K562 (cell line): ENCODE measurements around the gene PRTFDC1. TPM values are rescaled to one million over a fixed set of nuclear protein-coding genes. Genes with fewer than 3 reads are reported as not detected.

Source experiments
- ATAC-seq: fragments of 200-7000 bp; cut with Tn5 transposase; 3 replicates; pipeline ENCODE4 v1.9.1; 2020; ENCODE audit warnings: moderate library complexity
- BruUV-seq: library from RNA; stranded (reverse); fragments of 400-500 nt; replicated peaks from 2 replicates; lab custom pipeline; 2021; lab: Mats Ljungman, UMichigan
- CTCF ChIA-PET: fragments of 300-600 bp; formaldehyde crosslinking; extraction: SDS; loops from one replicate; lab custom pipeline; 2021; ENCODE audit warnings: low intra/inter-chr PET ratio; lab: Yijun Ruan, JAX
- POLR2A ChIA-PET: fragments of 300-600, 350-650 bp; sonication (Branson Sonifier 250); formaldehyde crosslinking; extraction: SDS; loops from one replicate; lab custom pipeline; 2021; ENCODE audit warnings: antibody characterized with exemption, inconsistent platforms; lab: Yijun Ruan, JAX
- DNase-seq, 4 experiments: peaks; one replicate each; pipeline versions ENCODE4 v3.0.0 to v3.0.0-alpha.2; 2011 to 2018; ENCODE audit warnings: low spot score in 3 of 4, mixed read lengths in 3 of 4; ENCODE audit errors: extremely low read depth in 1 of 4
- FAIRE-seq: peaks from 2 replicates; lab custom pipeline; 2011; peaks lifted over from hg19 to GRCh38; lab: Jason Lieb, UNC
- H2AFZ ChIP-seq: 2 replicates; pipeline ENCODE4 v1.6.0; 2011; ENCODE audit warnings: low read depth, low read length, control low read depth, inconsistent platforms
- H3K27ac ChIP-seq: fragments of 200-600 bp; 3 replicates; pipeline ENCODE4 v1.8.0; 2011; ENCODE audit warnings: low read depth, mild to moderate bottlenecking, control low read depth, inconsistent platforms, low read length, moderate library complexity, mixed read lengths; ENCODE audit errors: extremely low read depth
- H3K27me3 ChIP-seq, 2 experiments: fragments of 300-600 bp in 1 of 2; 2 replicates in 1 of 2; 3 replicates in 1 of 2; pipeline versions ENCODE4 v1.6.0 to v1.8.0; 2011; ENCODE audit warnings: inconsistent platforms in 2 of 2, low read length in 2 of 2, mild to moderate bottlenecking in 1 of 2, mixed read lengths in 1 of 2, moderate library complexity in 1 of 2; ENCODE audit not compliant: control insufficient read depth in 2 of 2, insufficient read depth in 2 of 2
- H3K36me3 ChIP-seq: fragments of 300-600 bp; 3 replicates; pipeline ENCODE4 v1.8.0; 2011; ENCODE audit warnings: mild to moderate bottlenecking, low read length, inconsistent platforms; ENCODE audit not compliant: control insufficient read depth, insufficient read depth
- H3K4me1 ChIP-seq, 2 experiments: fragments of 200-600 bp in 1 of 2; replicated peaks in 1 of 2; 2 replicates in 1 of 2; 3 replicates in 1 of 2; pipeline versions ENCODE4 v1.5.1 to v1.8.0; 2011; ENCODE audit warnings: inconsistent platforms in 2 of 2, low read length in 2 of 2, mild to moderate bottlenecking in 1 of 2, mixed read lengths in 1 of 2, moderate library complexity in 1 of 2; ENCODE audit not compliant: control insufficient read depth in 2 of 2, insufficient read depth in 2 of 2
- H3K4me2 ChIP-seq: 2 replicates; pipeline ENCODE4 v1.6.1; 2011; ENCODE audit warnings: low read length, control low read depth, inconsistent platforms, mixed read lengths; ENCODE audit not compliant: insufficient read depth
- H3K4me3 ChIP-seq: fragments of 200-600 bp; sonication (generic), shearing (Covaris generic); 2 replicates; pipeline ENCODE4 v1.5.1; 2016; ENCODE audit warnings: control low read depth, inconsistent platforms
- H3K79me2 ChIP-seq: fragments of 200-600 bp; 3 replicates; pipeline ENCODE4 v1.8.0; 2011; ENCODE audit warnings: low read length, inconsistent platforms; ENCODE audit not compliant: control insufficient read depth, insufficient read depth
- H3K9ac ChIP-seq, 2 experiments: 2 replicates each; pipeline versions ENCODE4 v1.6.0 to v1.6.1; 2011; ENCODE audit warnings: low read depth in 2 of 2, low read length in 2 of 2, control low read depth in 1 of 2, inconsistent platforms in 1 of 2, mild to moderate bottlenecking in 1 of 2, mixed read lengths in 1 of 2; ENCODE audit not compliant: insufficient read depth in 1 of 2
- H3K9me1 ChIP-seq: one replicate; pipeline ENCODE4 v1.6.0; 2011; ENCODE audit warnings: inconsistent platforms, mild to moderate bottlenecking, low read length, moderate library complexity; ENCODE audit not compliant: control insufficient read depth, insufficient read depth
- H3K9me3 ChIP-seq: replicated peaks from 2 replicates; pipeline ENCODE4 v1.5.1; 2011; ENCODE audit warnings: low read depth, low read length, inconsistent platforms; ENCODE audit not compliant: control insufficient read depth, insufficient read depth
- H4K20me1 ChIP-seq: replicated peaks from 2 replicates; pipeline ENCODE4 v1.6.1; 2011; ENCODE audit warnings: low read length, inconsistent platforms, mixed read lengths; ENCODE audit not compliant: control insufficient read depth, insufficient read depth
- ATF2 ChIP-seq: sonication (generic); formaldehyde crosslinking; IDR thresholded peaks from 2 replicates; pipeline ENCODE4 v1.8.1; 2022; ENCODE audit warnings: missing genetic modification reagents
- HCFC1 ChIP-seq: IDR thresholded peaks from 2 replicates; pipeline ENCODE4 v1.6.1; 2012; ENCODE audit warnings: low read depth, low read length, improper control_type of control experiment
- NFE2 ChIP-seq: IDR thresholded peaks from 2 replicates; pipeline ENCODE4 v1.6.1; 2014; ENCODE audit warnings: antibody characterized with exemption, low read depth
- NR0B1 ChIP-seq: fragments of 450-650 bp; IDR thresholded peaks from one replicate; pipeline ENCODE4 v1.6.1; 2018; ENCODE audit warnings: mild to moderate bottlenecking, moderate library complexity; ENCODE audit not compliant: partially characterized antibody
- RBM25 ChIP-seq: fragments of 200-400 bp; formaldehyde crosslinking; IDR thresholded peaks from 2 replicates; pipeline ENCODE4 v1.6.1; 2018; ENCODE audit warnings: low read length, low read depth, moderate library complexity; ENCODE audit not compliant: severe bottlenecking
- RFX5 ChIP-seq: IDR thresholded peaks from 2 replicates; pipeline ENCODE4 v1.6.1; 2011; ENCODE audit warnings: low read depth, mild to moderate bottlenecking, improper control_type of control experiment, low read length
- ZNF41 ChIP-seq: fragments of 250-450 bp; sonication (Bioruptor Pico); conservative IDR thresholded peaks from 2 replicates; pipeline ENCODE4 v1.4.0; 2020; ENCODE audit warnings: mild to moderate bottlenecking
- ZNF589 ChIP-seq: fragments of 200-800 bp; sonication (Bioruptor generic); IDR thresholded peaks from 2 replicates; pipeline ENCODE4 v1.6.1; 2016; ENCODE audit warnings: low read depth, missing genetic modification characterization, missing compliant biosample characterization
- WGBS: fragments of 100-300 bp; shearing (Covaris generic); methylation state at CpG from one replicate; pipeline ENCODE4 v1.1.6; 2016; ENCODE audit warnings: low coverage, mixed read lengths; ENCODE audit not compliant: insufficient coverage; ENCODE audit errors: missing lambda C conversion rate; 5-methylcytosine and 5-hydroxymethylcytosine counted together
- in situ Hi-C: fragments of 300-500 bp; cut with MboI; formaldehyde crosslinking; loops from 4 replicates; pipeline ENCODE4 v1.15.0; 2018; ENCODE audit warnings: inconsistent platforms, mixed read lengths
- intact Hi-C: fragments of 100-400 bp; cut with micrococcal nuclease; formaldehyde crosslinking; loops from 2 replicates; pipeline ENCODE4 v1.14.2; 2022
- polyA plus RNA-seq, 8 experiments: library from polyadenylated mRNA; depleted of rRNA in 4 of 8; stranded (reverse) in 5 of 8; unstranded in 3 of 8; fragments of >200 nt; fragmentation: Nextera tagmentation in 2 of 8; fragmentation: Illumina TruSeq in 1 of 8; extraction: Ambion mirVana in 2 of 8; extraction: Trizol in 1 of 8; gene quantifications; 2 replicates each; pipeline versions ENCODE4 v1.2.1 to v1.2.3, GENCODE V29; 2011 to 2014; ENCODE audit warnings: inconsistent platforms in 1 of 8, missing spikeins in 1 of 8
- total RNA-seq, 7 experiments: library from RNA; depleted of rRNA in 6 of 7; stranded (reverse); fragments of >200 nt in 6 of 7; fragmentation: Illumina TruSeq in 2 of 7; extraction: Trizol in 2 of 7; gene quantifications; 2 replicates each; pipeline versions ENCODE4 v1.2.1 to v1.2.3, GENCODE V29; 2011 to 2021; ENCODE audit warnings: low replicate concordance in 1 of 7

The PRTFDC1 gene
- total and polyA plus RNA-seq, 9 of the 15 experiments (the other 6 are each of a cell fraction or from before 2014, with no cell fraction given): 7.0 to 27.6 (median 10.0) TPM

- H3K4me2 ChIP-seq: no peak overlapping the region
- no peaks in the 10 kb centered on the region for H3K79me2 ChIP-seq
Observed at GRCh38 chr10:24854256-24854655, 98.2 kb downstream of the PRTFDC1 start.

More at GRCh38 chr10:24854256-24854655, 98.2 kb downstream of the PRTFDC1 start:
- CTCF ChIA-PET: no interaction called here
- no peak overlapping the region for H3K27ac ChIP-seq
- H3K4me1 ChIP-seq: peaks cover 2 to 14% of the 10 kb centered on the region in 2 experiments; a peak in 3 of 5 replicates
- BruUV-seq: no TSS peak
- in situ Hi-C loops (no loop called here), intact Hi-C loops (no loop called here)
- FAIRE-seq (no peak), DNase-seq (no peak), ATAC-seq (no peak)
- H4K20me1 ChIP-seq: no peaks in the 10 kb centered on the region
- POLR2A ChIA-PET: no interaction called here
- no peak overlapping the region for H2AFZ ChIP-seq
- H3K9me1 ChIP-seq: no peaks in the 10 kb centered on the region
- no peak for TF ChIP-seq ATF2 (CRISPR knock-in tag)
- TF ChIP-seq ZNF589 (CRISPR knock-in tag): no peak
- no peak for TF ChIP-seq NFE2
- no peak for TF ChIP-seq NR0B1
- TF ChIP-seq ZNF41 (CRISPR knock-in tag): no peak
- no peak for TF ChIP-seq RBM25
- no peak for TF ChIP-seq HCFC1
- no peak for TF ChIP-seq RFX5
- no peaks in the 10 kb centered on the region for H3K36me3 ChIP-seq
- no peak overlapping the region for H3K9ac ChIP-seq
- H3K4me3 ChIP-seq: no peak overlapping the region
- H3K9me3 ChIP-seq: no peaks in the 10 kb centered on the region
- H3K27me3 ChIP-seq: no peaks in the 10 kb centered on the region
- 42% methylated on average over 6 of the region's 6 CpGs for WGBS
